SKM-1 treated with dmso at 0.1 percent for 144 hours (cell line): Measurements from ENCODE around the gene GATA2.
A peak's percentile ranks its signal among the peaks of the same experiment; 100 is the strongest.

Source experiments
- DNase-seq: peaks from one replicate; lab custom pipeline; 2025; ENCODE audit not compliant: unreplicated experiment; lab: John Stamatoyannopoulos, UW

GATA2 gene

DNA sequence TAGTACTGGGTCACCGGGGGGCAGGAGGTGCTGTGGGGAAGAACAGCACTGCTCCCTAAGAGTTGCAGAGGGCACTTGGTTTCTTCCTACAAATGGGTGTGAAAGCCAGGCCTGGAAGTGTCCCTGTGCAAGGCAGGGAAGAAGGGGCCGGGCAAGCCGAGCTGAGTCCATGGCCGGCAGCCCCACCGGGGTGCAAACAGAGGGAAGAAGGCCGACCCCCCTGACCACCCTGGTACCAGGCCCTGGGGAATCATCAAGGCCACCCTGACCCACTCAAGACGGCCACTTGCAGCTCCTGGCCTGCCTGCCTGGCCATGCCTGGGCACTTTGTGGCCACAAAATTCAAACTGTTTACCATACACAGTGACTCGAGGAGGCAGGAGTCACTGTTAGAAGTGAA lies 17.6 kb downstream of the GATA2 start:
- DNase-seq: no peak

DNA sequence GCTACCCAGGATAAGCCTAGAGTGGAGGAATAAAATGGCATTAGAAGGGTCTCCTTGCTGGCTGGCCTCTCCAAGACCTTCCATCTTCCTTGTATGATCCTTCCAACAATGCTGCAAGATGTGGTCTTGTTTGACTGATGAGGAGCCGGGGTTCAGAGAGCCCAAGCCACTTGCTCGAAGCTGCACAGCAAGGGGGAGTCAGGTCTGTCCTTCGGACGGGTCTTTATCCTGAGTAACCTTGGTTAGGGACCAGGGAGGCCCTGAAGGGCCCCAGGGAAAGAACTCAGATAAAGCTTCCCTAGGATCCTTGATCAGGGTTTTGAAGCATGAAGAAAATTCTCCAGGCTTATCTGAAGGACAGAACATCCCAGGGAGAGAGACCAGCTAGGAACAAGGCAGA lies 19.3 kb downstream of the GATA2 start:
- DNase-seq: no peak

- DNase-seq: no peak
These were observed 19.9 kb downstream of the GATA2 start for GRCh38 chr3:128473180-128473519.

- no peak for DNase-seq
These were observed 20.4 kb downstream of the GATA2 start for GRCh38 chr3:128472449-128473179.

DNA sequence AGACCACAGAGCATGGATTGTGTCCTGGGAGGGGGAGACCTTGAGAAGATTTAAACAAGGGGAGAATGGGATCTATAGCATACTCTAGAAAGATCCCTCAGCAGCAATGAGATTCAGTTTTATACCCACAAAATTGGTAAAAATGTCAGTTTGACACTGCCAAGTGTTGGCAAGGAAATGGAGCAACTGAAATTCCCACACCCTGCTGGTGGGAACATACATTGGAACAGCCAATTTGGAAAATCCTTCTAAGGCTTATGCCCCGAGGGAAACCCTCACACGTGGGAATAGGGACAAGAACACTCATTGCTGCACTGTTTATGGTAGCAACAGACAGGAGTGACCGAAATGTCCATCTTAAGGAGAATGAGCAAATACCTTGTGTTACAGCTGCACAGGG lies 21.3 kb downstream of the GATA2 start:
- DNase-seq: no peak

DNA sequence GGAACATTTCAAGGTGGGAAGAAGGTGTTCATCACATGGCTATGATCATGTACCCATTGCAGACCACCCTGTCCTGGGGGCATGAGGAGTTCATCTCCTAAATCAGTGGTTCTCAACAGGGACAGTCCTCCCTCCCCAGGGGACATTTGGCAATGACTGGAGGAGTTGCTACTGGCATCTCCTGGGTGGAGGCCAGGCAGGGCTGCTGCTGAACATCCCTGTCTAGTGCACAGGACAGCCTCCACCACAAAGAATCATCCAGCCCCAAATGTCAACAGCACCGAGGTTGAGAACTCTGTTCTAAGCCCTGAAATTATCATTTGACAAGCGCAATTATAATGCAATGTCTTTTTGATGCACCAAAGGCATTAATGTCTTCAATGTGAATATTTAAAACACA lies 21.9 kb downstream of the GATA2 start:
- no peak for DNase-seq

- DNase-seq: no peak
These were observed 22.7 kb downstream of the GATA2 start for GRCh38 chr3:128470134-128470899.

GRCh38 chr3:128469556-128469955 lies 23.4 kb downstream of the GATA2 start:
- no peak for DNase-seq

DNA sequence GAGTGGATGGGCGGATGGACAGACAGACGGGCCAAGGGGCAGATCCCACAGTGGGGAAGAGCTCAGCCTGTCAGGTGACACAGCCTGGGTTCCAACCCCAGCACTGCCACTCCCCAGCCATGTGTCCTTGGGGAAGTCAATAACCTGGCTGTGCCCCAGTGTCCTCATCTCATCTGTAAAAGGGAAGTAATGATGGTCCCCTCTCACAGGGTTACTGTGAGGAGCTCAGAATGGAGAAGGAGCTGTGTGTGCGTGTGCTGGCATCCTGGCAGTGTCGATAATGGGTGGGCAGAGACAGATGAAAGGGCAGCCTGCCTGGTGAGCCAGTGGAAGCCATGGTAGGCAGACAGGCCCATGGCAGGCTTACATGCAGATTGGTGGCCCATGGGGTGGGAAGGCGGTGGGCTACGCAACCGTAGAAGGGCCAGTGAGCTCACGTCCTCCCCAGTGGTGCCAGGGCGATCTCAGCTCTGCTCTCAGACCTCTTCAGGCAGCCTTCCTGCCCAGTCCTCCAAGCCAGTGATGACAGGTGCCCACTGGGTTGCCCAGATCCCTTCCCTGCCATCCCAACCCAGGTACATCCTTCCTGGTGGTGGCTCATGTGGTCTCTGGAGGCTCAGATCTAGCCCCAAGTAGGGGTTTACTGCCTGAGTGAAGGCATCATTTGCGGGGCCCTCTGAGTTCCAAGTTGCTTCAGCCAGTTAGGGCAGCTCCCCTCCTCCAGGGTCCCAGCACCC lies 24.0 kb downstream of the GATA2 start:
- DNase-seq: peak; percentile 40

- no peak for DNase-seq
These were observed 24.7 kb downstream of the GATA2 start for GRCh38 chr3:128468285-128468790.

- DNase-seq: no peak
These were observed 26.0 kb downstream of the GATA2 start, which contains the start of gene DNAJB8 for GRCh38 chr3:128466840-128467541. Gene DNAJB8, minus strand, starts transcription at chr3:128466890. Its CDS starts 3,645 bp downstream, at chr3:128463245.

DNA sequence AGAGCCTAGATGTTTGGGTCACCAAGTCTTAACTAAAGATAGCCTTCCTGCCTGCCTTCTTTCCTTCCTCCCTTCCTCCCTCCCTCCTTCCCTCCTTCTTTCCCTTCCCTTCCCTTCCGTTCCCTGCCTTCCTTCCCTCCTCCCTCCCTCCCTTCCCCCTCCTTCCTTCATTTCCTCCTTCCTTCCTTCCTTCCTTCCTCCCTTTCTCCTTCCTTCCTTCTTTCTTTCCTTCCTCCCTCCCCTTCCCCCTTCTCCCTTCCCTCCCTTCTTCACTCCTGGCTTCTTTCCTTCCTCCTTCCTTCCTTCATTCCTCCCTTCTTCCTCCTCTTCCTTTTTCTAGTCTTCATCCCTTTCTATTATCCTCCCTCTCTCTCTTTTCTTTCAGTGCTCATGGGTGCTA lies 28.3 kb downstream of the GATA2 start:
- DNase-seq: no peak

- no peak for DNase-seq
These were observed 28.8 kb downstream of the GATA2 start for GRCh38 chr3:128464188-128464587.

GRCh38 chr3:128463771-128464170 lies 29.2 kb downstream of the GATA2 start:
- DNase-seq: no peak

- DNase-seq: no peak
These were observed 29.6 kb downstream of the GATA2 start for GRCh38 chr3:128463354-128463753.

- DNase-seq: no peak
These were observed 30.1 kb downstream of the GATA2 start for GRCh38 chr3:128462931-128463330.

- DNase-seq: no peak
These were observed 30.6 kb downstream of the GATA2 start for GRCh38 chr3:128462341-128462910.

GRCh38 chr3:128461731-128462130 lies 31.3 kb downstream of the GATA2 start:
- DNase-seq: no peak

DNA sequence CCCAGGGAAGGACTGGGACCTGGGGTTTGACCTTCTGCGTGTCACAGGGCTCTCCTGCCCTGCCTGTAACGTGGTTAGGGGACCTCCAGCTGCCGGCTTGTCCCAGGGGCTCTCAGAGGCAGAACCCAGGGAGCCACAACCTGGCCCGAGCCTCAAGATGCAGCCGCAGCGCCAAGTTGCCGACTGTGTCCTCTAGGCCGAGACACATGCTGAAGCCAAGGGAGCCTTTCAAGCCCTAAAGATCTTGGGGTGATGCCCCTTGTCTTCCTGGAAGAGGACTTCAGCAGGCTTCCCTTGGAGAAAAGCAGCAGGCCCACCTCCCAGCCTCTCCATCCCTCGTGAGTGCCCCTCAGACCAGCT lies 33.6 kb downstream of the GATA2 start:
- no peak for DNase-seq

DNA sequence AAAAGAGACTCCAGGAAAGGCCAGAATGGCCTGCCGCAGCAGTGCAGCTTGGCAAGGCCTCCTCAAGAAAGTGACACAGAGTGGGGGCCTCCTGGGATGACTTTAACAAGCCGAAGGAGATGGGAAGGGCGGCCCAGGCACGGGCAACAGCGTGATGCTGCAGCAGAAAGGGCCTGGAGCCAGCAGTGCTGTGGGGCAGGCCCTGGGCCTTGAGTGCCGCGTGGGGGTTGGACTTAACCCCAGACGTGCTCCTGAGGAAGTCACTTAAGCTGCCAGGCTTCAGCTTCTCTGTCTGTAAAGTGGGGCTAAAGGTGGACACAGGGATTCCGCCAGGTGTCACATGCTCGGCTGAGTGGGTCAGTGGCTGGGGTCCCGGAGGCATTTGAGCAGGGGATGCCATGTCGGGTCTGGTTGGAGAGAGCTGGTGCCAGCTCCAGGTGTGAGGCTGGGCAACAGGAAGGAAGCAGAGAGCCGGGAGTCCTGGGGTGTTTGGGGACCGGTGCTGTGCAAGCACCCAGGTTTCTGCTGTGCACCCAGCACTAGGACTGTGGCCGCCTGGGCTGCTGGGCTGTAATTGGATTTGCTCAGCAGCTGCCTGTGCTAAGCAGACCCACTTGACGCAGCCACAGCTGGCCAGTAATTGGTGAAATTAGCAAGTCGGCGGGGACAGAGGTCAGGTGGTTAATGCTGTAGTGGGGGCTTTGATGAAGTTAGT lies 34.1 kb downstream of the GATA2 start:
- no peak for DNase-seq
